ENCODE results near the gene NUMA1.

NUMA1 gene

DNA sequence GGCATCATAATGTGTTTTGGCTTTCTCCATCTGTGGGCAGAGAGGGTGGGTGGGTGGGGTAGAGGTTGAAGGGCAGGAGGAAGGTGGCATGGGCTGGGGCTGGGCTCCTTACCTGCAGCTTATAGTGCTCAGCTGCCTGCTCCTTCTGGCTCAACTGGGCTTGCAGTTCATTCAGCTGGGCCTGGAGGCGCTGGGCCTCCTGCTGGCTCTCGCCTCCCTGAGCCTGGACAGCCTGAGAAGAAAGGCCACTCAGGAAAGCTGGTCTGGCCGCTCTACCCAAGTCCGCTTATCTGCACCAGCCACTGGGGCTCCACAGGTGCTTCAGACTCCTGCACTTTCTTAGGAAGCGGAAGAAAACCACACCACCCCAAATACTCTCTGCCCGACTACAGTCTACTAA lies 71.2 kb downstream of the NUMA1 start:
- H3K4me3 ChIP-seq (ENCODE audit: insufficient read depth, low read depth, low read length, poor library complexity, severe bottlenecking) = no peak overlapping the region
- H3K27ac ChIP-seq (ENCODE audit: insufficient read depth, low read length, poor library complexity, severe bottlenecking) = no peak overlapping the region
- peaks cover 99% of the 10 kb centered on the region for H3K36me3 ChIP-seq (ENCODE audit: control insufficient read depth, insufficient read depth, low read length)
- DNase-seq = no peak
- no peaks in the 10 kb centered on the region for H3K9me3 ChIP-seq (ENCODE audit: control insufficient read depth, low read length)
- H3K27me3 ChIP-seq (replicated peaks; ENCODE audit: control insufficient read depth, insufficient read depth, low read length, poor library complexity, severe bottlenecking) = no peaks in the 10 kb centered on the region
- no peaks in the 10 kb centered on the region for H3K4me1 ChIP-seq (ENCODE audit: control insufficient read depth, insufficient read depth, low read length, poor library complexity, severe bottlenecking)

DNA sequence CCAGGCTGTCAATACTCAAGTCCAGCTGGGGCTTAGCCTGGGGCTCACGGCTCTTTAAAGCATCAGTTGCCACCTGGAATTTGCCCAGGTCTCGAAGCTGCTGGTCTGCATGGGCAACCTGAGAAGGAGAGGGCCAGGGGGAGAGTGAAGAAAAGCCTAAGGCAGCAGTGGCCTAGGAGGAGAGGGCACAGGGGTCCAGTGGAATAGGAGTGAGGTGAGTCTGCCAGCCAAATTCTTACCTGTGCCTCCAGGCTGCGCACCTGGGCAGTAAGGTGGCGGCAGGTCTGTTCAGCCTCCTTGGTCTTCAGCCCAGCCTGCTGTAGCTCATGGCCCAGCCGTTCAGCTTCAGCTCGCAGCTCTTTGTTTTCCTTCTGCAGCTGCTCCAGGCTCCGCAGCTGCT lies 71.6 kb downstream of the NUMA1 start:
- no peaks in the 10 kb centered on the region for H3K27me3 ChIP-seq (replicated peaks; ENCODE audit: control insufficient read depth, insufficient read depth, low read length, poor library complexity, severe bottlenecking)
- H3K36me3 ChIP-seq (ENCODE audit: control insufficient read depth, insufficient read depth, low read length) = peaks cover 99% of the 10 kb centered on the region

DNA sequence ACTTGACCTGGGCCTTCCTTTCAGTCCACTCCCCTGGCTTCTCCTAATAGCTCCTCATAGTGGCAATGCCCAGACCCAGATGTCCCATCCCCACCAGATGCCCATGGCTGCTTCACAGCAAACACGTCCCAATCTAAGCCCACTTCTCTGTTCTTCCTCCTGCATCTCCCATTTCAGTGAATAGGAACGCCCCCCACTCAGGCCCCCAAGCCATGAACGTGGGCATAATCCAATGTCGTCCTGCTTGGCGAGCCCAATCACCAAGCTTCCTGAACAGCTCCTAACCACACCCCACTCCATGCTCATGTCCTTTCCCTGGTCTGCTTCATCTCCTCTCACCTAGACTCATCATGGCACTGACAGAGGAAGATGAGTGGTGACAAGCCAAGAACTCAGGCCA lies 72.8 kb downstream of the NUMA1 start:
- no peaks in the 10 kb centered on the region for H3K9me3 ChIP-seq (ENCODE audit: control insufficient read depth, low read length)
- H3K36me3 ChIP-seq (ENCODE audit: control insufficient read depth, insufficient read depth, low read length) = peaks cover 99% of the 10 kb centered on the region
- DNase-seq = no peak
- H3K4me3 ChIP-seq (ENCODE audit: insufficient read depth, low read depth, low read length, poor library complexity, severe bottlenecking) = no peak overlapping the region
- no peaks in the 10 kb centered on the region for H3K4me1 ChIP-seq (ENCODE audit: control insufficient read depth, insufficient read depth, low read length, poor library complexity, severe bottlenecking)
- no peaks in the 10 kb centered on the region for H3K27me3 ChIP-seq (replicated peaks; ENCODE audit: control insufficient read depth, insufficient read depth, low read length, poor library complexity, severe bottlenecking)
- H3K27ac ChIP-seq (ENCODE audit: insufficient read depth, low read length, poor library complexity, severe bottlenecking) = no peak overlapping the region

More for the DNA sequence above, 71.6 kb downstream of the NUMA1 start:
- DNase-seq = no peak
- Histone ChIP-seq H3K4me1 (ENCODE audit: control insufficient read depth, insufficient read depth, low read length, poor library complexity, severe bottlenecking) (no peaks in the 10 kb centered on the region), H3K4me3 (ENCODE audit: insufficient read depth, low read depth, low read length, poor library complexity, severe bottlenecking) (no peak overlapping the region), H3K27ac (ENCODE audit: insufficient read depth, low read length, poor library complexity, severe bottlenecking) (no peak overlapping the region), H3K9me3 (ENCODE audit: control insufficient read depth, low read length) (no peaks in the 10 kb centered on the region)

DNA sequence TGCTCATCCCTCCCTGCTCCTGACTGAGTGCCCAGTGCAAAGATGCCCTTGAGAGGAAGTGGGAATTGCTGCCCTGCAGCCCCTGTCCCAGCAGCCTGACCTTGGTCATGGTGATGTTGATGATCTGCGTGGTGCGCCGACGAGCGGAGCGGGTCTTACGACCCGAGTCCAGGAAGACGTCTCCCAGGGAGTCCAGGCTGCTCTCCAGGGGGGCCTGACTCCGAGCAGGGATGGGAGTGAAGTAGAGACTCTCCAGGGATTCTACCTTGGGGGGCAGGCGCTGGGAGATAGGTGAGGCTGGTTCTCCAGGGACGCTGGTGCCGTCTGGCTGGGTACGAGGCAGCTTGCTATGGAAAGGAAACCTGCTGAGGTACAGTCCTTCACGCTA lies 73.3 kb downstream of the NUMA1 start:
- Histone ChIP-seq H3K9me3 (ENCODE audit: control insufficient read depth, low read length) (no peaks in the 10 kb centered on the region), H3K27ac (ENCODE audit: insufficient read depth, low read length, poor library complexity, severe bottlenecking) (no peak overlapping the region), H3K4me3 (ENCODE audit: insufficient read depth, low read depth, low read length, poor library complexity, severe bottlenecking) (no peak overlapping the region), H3K4me1 (ENCODE audit: control insufficient read depth, insufficient read depth, low read length, poor library complexity, severe bottlenecking) (no peaks in the 10 kb centered on the region), H3K27me3 (replicated peaks; ENCODE audit: control insufficient read depth, insufficient read depth, low read length, poor library complexity, severe bottlenecking) (no peaks in the 10 kb centered on the region), H3K36me3 (ENCODE audit: control insufficient read depth, insufficient read depth, low read length) (peaks cover 96% of the 10 kb centered on the region)
- no peak for DNase-seq

DNA sequence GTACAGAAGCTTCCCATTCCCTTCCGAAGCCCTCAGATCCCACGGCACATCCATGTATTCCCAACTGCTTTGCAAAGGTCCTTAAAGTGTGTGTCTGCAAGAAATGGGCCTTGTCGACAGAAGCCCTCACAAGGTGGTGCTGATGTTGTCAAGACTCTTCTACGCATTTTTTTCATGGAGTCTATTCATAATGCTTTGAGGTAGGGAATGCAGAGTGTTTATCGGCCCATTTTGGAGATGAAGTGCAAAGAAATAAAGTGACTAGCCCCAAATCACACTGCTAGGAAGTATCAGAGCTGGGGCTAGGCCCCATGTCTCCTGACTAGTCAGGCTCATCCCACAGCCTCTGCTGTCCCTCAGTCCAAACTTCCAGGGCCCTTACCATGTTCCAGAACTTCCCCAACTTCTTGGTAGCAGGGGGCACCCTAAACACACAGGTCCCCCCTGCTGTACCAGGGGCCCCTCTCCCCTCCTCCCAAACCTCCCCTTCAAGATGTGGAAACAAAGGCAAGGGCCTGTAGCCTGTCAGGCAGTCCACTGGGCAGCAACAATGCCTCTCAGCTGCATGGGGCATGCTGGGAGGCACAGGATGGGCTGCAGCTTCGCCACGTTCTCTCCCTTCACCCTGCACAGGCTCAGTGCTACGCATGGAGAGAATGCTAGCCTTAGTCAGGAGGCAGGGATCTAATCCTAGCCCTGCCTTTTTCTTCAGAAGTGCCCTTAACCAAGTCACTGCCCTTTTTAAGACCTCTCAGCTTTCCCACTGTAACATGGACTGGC lies 73.8 kb downstream of the NUMA1 start:
- Histone ChIP-seq H3K36me3 (ENCODE audit: control insufficient read depth, insufficient read depth, low read length) (peaks cover 90% of the 10 kb centered on the region), H3K27me3 (replicated peaks; ENCODE audit: control insufficient read depth, insufficient read depth, low read length, poor library complexity, severe bottlenecking) (no peaks in the 10 kb centered on the region), H3K4me3 (ENCODE audit: insufficient read depth, low read depth, low read length, poor library complexity, severe bottlenecking) (no peak overlapping the region), H3K9me3 (ENCODE audit: control insufficient read depth, low read length) (no peaks in the 10 kb centered on the region), H3K27ac (ENCODE audit: insufficient read depth, low read length, poor library complexity, severe bottlenecking) (no peak overlapping the region), H3K4me1 (ENCODE audit: control insufficient read depth, insufficient read depth, low read length, poor library complexity, severe bottlenecking) (no peaks in the 10 kb centered on the region)
- no peak for DNase-seq

DNA sequence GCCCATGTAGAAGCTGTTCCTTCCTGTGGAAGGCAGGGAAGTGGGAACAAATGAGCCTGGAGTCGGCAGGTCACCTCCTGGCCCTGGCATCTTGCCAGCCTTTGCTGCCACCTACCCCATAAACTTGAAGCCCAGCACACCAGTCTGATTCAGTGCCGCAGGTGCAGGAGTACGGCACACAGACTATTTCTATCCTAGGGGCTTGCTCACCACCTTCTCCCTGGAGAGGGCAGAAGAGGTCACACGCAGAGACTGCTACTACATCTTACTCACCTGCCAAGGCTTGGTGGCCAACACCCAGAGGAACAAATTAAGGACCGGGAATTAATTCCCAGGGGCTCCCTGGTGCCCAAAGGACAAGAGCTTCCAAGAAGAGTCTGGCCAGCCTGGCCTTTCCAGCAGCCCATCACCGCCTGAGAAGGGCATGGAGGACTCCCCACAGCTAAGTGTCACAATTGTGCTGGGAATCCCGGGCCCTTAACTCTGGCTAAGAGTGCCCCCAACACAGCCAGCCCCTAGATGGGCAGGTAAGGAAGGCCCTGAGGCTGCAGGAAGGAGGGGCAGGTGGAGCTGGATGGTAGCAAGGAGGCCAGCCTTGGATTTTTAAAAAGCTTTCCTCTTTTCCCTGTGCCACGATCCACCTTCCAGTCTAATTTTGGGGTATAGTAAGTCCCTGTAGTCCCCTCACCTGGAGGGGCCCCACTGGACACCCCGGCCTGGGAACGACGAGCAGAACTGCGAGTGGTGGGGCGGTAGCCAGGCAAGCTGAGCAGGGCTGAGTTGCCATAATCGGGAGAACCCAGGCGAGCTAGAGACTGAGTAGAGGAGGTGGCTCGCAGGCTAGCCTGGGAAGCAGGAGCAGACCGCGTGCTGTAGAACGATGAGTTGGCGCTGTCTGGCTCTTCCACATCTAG lies 74.7 kb downstream of the NUMA1 start:
- H3K27ac ChIP-seq (ENCODE audit: insufficient read depth, low read length, poor library complexity, severe bottlenecking) = no peak overlapping the region
- no peaks in the 10 kb centered on the region for H3K9me3 ChIP-seq (ENCODE audit: control insufficient read depth, low read length)
- no peak for DNase-seq
- no peaks in the 10 kb centered on the region for H3K4me1 ChIP-seq (ENCODE audit: control insufficient read depth, insufficient read depth, low read length, poor library complexity, severe bottlenecking)
- H3K27me3 ChIP-seq (replicated peaks; ENCODE audit: control insufficient read depth, insufficient read depth, low read length, poor library complexity, severe bottlenecking) = no peaks in the 10 kb centered on the region
- H3K4me3 ChIP-seq (ENCODE audit: insufficient read depth, low read depth, low read length, poor library complexity, severe bottlenecking) = no peak overlapping the region
- H3K36me3 ChIP-seq (ENCODE audit: control insufficient read depth, insufficient read depth, low read length) = peaks cover 81% of the 10 kb centered on the region

DNA sequence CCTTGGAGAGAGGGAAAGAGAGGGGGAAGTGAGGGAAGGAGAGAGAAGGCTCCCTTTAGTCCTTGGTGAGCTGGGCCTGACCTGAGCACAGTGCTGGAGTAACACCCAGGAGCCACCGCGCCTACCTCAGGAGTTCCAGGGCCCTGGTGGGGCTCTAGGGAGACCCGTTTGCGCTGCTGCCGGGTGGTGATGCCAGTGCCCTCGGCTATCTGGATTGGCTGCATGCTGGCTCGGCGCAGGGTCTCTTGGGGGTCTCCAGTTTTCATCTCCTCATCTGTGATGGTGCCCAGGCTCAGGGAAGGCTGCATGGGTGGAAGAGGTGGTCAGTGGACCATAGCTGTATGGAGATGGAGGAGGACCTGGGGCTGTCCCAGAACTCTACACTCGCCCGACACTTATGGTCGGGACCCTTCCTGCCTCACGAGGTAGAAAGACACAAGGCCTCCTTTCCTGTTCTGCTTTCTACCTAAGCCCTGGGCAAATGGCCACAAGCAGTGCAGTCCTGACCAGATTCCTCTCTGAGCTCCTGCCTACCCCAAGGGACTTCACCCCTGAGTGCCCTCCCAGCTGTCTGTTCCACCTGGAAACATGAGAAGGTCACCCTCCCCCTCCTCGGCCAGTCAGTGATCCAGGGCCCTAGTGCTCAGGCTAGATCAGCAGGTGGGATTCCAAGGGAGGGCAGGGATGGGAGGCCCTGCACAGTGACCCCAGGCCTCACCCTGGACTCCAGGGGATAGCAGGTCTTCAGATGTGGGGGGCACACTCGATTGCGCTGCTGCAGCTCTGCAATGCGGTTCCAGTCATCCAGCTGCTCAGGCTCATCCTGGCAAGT lies 75.6 kb downstream of the NUMA1 start:
- H3K4me3 ChIP-seq (ENCODE audit: insufficient read depth, low read depth, low read length, poor library complexity, severe bottlenecking) = no peak overlapping the region
- H3K9me3 ChIP-seq (ENCODE audit: control insufficient read depth, low read length) = no peaks in the 10 kb centered on the region
- no peak overlapping the region for H3K27ac ChIP-seq (ENCODE audit: insufficient read depth, low read length, poor library complexity, severe bottlenecking)
- no peaks in the 10 kb centered on the region for H3K27me3 ChIP-seq (replicated peaks; ENCODE audit: control insufficient read depth, insufficient read depth, low read length, poor library complexity, severe bottlenecking)
- H3K36me3 ChIP-seq (ENCODE audit: control insufficient read depth, insufficient read depth, low read length) = peaks cover 72% of the 10 kb centered on the region
- peaks cover 1% of the 10 kb centered on the region for H3K4me1 ChIP-seq (ENCODE audit: control insufficient read depth, insufficient read depth, low read length, poor library complexity, severe bottlenecking)
- DNase-seq = no peak

DNA sequence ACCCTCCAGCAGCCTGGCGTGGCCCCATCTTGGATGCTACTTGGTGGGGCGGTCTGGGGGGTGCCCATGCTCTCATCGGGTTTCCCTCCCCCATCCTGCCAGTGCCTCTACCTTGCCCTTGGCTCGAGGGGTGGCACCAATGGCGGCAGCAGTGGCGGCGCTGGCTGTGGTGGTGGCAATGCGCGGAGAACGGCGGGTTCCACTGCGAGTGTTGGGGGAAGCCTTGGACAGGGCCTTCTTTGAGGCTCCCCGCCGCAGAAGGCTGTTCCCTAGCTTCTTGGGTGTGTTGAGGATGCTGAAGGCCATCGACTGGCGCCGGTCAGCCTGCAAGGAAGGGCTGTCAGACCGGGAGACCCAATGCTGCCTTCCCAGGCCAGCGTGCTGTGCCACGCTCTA lies 76.6 kb downstream of the NUMA1 start:
- H3K36me3 ChIP-seq (ENCODE audit: control insufficient read depth, insufficient read depth, low read length) = peaks cover 64% of the 10 kb centered on the region
- H3K27ac ChIP-seq (ENCODE audit: insufficient read depth, low read length, poor library complexity, severe bottlenecking) = no peak overlapping the region
- H3K9me3 ChIP-seq (ENCODE audit: control insufficient read depth, low read length) = no peaks in the 10 kb centered on the region
- H3K27me3 ChIP-seq (replicated peaks; ENCODE audit: control insufficient read depth, insufficient read depth, low read length, poor library complexity, severe bottlenecking) = no peaks in the 10 kb centered on the region
- H3K4me3 ChIP-seq (ENCODE audit: insufficient read depth, low read depth, low read length, poor library complexity, severe bottlenecking) = no peak overlapping the region
- no peak for DNase-seq
- H3K4me1 ChIP-seq (ENCODE audit: control insufficient read depth, insufficient read depth, low read length, poor library complexity, severe bottlenecking) = peaks cover 11% of the 10 kb centered on the region

DNA sequence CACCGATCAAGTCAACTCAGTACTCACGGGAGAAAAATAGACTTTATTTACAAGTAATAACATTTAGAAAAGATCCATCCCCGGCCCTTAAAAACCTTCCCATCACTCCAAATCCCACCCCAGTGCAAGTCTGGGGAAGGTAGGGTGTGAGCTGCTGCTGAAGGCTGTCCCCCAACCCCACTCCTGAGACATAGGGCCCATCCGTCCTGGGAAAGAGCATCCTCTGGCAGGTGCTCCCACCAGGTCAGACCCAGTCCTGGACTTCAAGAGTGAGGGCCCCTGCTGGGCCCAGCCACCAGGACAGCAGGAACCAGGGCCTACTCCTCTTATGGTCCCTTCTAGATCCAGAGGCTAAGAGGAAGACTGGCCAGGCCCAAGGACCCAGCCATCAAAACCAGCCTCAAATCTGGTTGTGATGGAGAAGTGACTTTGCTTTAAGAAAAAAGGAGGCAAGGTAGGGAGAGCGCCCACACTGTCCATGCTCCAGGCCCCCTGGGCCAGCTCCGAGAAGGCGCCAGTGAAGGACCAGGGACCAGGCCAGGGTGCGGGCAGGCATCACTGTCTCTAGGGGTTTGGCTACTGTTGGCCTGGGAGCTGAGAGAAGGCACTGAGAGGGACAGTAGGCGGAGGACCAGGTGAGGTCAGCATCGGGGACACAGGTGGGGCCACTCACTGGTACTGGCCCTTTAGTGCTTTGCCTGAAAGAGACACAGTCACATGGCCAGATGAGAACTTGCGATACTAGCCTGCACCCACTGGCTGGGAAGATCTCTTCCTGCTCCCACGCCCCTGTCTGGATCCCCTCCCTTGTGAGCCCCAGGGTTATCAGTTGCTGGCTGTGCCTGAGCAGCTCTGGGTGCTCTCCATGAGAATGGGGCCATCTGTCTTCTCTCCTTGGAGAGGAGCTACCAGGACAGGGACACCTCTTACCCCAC lies 77.2 kb downstream of the NUMA1 start:
- DNase-seq = no peak
- Histone ChIP-seq H3K9me3 (ENCODE audit: control insufficient read depth, low read length) (no peaks in the 10 kb centered on the region), H3K27ac (ENCODE audit: insufficient read depth, low read length, poor library complexity, severe bottlenecking) (no peak overlapping the region), H3K36me3 (ENCODE audit: control insufficient read depth, insufficient read depth, low read length) (peaks cover 57% of the 10 kb centered on the region), H3K4me3 (ENCODE audit: insufficient read depth, low read depth, low read length, poor library complexity, severe bottlenecking) (no peak overlapping the region), H3K4me1 (ENCODE audit: control insufficient read depth, insufficient read depth, low read length, poor library complexity, severe bottlenecking) (peaks cover 18% of the 10 kb centered on the region), H3K27me3 (replicated peaks; ENCODE audit: control insufficient read depth, insufficient read depth, low read length, poor library complexity, severe bottlenecking) (no peaks in the 10 kb centered on the region)
